ENCODE measurements around the gene FABP3. TPM values are rescaled to one million over a fixed set of nuclear protein-coding genes. Genes with fewer than 3 reads are reported as not detected.

The FABP3 gene
- total RNA-seq, 1 donor from 2014 or later = 16.7 TPM

DNA sequence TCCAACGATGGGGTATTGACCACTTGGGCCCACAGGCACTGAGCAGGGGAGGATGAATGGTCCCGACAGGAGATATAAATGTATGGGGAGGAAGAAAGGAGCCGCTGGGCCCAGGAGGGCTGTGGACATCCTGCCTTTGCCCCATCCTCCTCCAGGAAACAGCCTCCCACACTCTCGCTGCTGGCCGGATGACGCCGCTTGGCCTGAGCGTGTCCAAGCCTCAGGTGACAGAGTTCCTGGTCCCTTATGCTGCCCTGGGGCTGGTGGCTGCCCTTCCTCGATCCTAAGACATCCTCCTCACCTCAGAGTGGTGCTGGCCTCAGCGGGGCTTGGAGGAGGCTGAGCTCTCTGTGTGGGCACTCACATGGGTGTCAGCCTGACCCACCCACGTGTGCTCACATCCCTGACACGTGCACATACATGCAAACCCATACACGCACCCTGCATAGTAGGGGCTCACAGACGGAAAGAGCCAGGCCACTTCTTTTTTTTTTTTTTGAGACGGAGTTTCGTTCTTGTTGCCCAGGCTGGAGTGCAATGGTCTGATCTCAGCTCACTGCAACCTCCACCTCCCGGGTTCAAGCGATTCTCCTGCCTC, 34.3 kb upstream of the FABP3 start:
- no peak overlapping the region for H3K4me3 ChIP-seq
- H3K27me3 ChIP-seq = no peaks in the 10 kb centered on the region
- TF ChIP-seq POLR2A (IDR thresholded peaks at IDR 0.05) (no peak), POLR2AphosphoS5 (IDR thresholded peaks at IDR 0.05; ENCODE audit: insufficient read depth in 1 of 2, low read depth in 1 of 2) (no peak)
- TF ChIP-seq, protein P1, sequence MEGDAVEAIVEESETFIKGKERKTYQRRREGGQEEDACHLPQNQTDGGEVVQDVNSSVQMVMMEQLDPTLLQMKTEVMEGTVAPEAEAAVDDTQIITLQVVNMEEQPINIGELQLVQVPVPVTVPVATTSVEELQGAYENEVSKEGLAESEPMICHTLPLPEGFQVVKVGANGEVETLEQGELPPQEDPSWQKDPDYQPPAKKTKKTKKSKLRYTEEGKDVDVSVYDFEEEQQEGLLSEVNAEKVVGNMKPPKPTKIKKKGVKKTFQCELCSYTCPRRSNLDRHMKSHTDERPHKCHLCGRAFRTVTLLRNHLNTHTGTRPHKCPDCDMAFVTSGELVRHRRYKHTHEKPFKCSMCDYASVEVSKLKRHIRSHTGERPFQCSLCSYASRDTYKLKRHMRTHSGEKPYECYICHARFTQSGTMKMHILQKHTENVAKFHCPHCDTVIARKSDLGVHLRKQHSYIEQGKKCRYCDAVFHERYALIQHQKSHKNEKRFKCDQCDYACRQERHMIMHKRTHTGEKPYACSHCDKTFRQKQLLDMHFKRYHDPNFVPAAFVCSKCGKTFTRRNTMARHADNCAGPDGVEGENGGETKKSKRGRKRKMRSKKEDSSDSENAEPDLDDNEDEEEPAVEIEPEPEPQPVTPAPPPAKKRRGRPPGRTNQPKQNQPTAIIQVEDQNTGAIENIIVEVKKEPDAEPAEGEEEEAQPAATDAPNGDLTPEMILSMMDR (IDR thresholded peaks at IDR 0.05) = no peak
- DNase-seq (ENCODE audit: extremely low spot score in 2 of 2) = no peak
- no peaks in the 10 kb centered on the region for H3K9me3 ChIP-seq
- H3K36me3 ChIP-seq = no peaks in the 10 kb centered on the region
- no peaks in the 10 kb centered on the region for H3K4me1 ChIP-seq
- H3K27ac ChIP-seq = no peak overlapping the region
- intact Hi-C loops (cut with DNase I) = no loop called here

DNA sequence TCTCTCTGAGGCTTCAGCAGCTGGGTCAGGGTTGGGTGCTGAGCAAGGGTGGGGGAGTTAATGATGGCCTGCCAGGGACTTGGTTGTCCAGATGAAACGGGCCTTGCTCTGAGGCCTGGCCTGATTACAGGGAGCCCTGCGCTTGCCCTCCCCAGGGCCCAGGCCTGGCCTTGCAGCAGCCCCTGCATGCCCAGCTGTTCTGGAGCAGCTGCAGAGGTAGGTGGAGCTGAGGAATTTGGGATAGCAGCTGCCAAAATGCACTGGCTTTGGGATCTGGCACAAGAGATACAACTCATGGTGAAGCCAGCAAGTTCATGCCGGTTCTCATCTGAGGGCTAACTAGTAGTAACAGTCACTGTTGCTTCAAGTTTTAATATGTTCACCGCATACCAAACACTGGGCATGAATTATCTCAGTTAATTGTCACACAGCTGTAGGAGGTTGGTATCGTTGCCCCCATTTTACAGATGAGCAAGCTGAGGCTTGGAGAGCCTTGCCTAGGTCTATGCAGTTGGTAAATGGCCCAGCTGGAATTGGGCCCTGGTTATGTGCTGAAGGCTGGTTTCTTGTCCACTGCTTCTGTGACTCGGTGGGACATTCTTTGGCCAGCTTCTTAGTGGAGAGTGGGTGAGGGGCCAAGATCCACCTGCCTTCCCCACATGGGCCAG, 32.8 kb upstream of the FABP3 start:
- Histone ChIP-seq H3K27ac (no peak overlapping the region), H3K4me3 (no peak overlapping the region), H3K4me1 (no peaks in the 10 kb centered on the region), H3K9me3 (no peaks in the 10 kb centered on the region), H3K27me3 (no peaks in the 10 kb centered on the region), H3K36me3 (no peaks in the 10 kb centered on the region)
- intact Hi-C loops (cut with DNase I) = no loop called here
- no peak for TF ChIP-seq POLR2AphosphoS5 (IDR thresholded peaks at IDR 0.05; ENCODE audit: insufficient read depth in 1 of 2, low read depth in 1 of 2)
- no peak for DNase-seq (ENCODE audit: extremely low spot score in 2 of 2)

DNA sequence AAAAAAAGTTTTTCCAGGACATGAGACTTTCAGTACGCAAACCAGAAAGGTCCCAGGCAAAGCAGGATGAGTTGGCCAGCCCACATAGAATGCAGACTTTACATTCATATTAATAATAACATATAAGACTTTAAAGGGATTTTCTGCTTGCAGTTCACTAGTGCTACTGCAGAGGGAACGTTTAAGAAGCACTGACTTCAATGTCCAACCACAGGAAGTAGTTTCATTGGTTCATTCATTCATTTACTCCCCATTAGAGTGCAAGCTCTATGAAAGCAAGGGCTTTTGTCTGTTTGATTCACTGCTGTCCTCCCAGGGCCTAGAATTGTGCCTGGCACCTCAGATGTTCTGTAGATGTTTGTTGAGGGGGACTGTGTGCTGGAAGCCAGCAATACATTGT, 28.4 kb upstream of the FABP3 start:
- intact Hi-C loops (cut with DNase I) = no loop called here
- no peaks in the 10 kb centered on the region for H3K4me1 ChIP-seq
- DNase-seq (ENCODE audit: extremely low spot score in 2 of 2) = no peak
- no peak overlapping the region for H3K27ac ChIP-seq
- no peaks in the 10 kb centered on the region for H3K27me3 ChIP-seq
- no peak for TF ChIP-seq POLR2AphosphoS5 (IDR thresholded peaks at IDR 0.05; ENCODE audit: insufficient read depth in 1 of 2, low read depth in 1 of 2)
- no peaks in the 10 kb centered on the region for H3K9me3 ChIP-seq
- H3K36me3 ChIP-seq = no peaks in the 10 kb centered on the region
- no peak overlapping the region for H3K4me3 ChIP-seq

DNA sequence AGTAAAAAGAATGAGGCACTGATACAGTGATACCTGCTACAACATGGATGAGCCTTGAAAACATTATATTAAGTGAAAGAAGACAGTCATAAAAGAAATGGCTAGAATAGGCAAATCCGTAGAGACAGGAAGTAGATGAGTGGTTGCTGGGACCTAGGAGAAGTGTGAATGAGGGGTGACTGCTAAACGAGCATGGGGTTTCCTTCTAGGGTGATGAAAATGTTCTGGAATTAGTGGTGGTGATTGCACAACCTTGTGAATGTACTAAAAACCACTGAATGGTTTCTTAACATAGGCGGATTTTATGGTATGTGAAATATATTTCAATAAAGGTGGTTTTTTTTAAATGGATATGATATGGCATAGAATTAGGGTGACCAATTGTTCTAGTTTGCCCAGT, 27.5 kb upstream of the FABP3 start:
- Histone ChIP-seq H3K4me3 (no peak overlapping the region), H3K4me1 (no peaks in the 10 kb centered on the region), H3K27me3 (no peaks in the 10 kb centered on the region), H3K27ac (no peak overlapping the region), H3K9me3 (no peaks in the 10 kb centered on the region), H3K36me3 (no peaks in the 10 kb centered on the region)
- TF ChIP-seq POLR2A (IDR thresholded peaks at IDR 0.05) = no peak
- TF ChIP-seq, protein P1 (IDR thresholded peaks at IDR 0.05) = no peak
- no peak for TF ChIP-seq POLR2AphosphoS5 (IDR thresholded peaks at IDR 0.05; ENCODE audit: insufficient read depth in 1 of 2, low read depth in 1 of 2)
- no peak for DNase-seq (ENCODE audit: extremely low spot score in 2 of 2)
- intact Hi-C loops (cut with DNase I) = no loop called here

DNA sequence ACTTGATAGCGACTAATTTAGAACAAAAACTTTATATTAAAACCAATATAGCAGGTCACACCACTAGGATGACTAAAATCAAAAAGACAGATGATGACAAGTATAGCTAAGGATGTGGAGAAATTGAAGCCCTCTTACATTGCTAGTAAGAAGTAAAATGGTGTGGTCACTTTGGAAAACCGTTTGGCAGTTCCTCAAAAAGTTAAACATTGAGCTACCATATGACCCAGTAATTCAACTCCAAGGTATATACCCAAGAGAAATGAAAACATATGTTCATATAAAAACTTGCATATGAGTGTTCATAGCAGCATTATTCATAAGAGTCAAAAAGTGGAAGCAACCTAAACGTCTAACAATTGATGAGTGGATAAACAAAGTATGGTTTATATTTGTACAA, 27.1 kb upstream of the FABP3 start:
- no peaks in the 10 kb centered on the region for H3K36me3 ChIP-seq

DNA sequence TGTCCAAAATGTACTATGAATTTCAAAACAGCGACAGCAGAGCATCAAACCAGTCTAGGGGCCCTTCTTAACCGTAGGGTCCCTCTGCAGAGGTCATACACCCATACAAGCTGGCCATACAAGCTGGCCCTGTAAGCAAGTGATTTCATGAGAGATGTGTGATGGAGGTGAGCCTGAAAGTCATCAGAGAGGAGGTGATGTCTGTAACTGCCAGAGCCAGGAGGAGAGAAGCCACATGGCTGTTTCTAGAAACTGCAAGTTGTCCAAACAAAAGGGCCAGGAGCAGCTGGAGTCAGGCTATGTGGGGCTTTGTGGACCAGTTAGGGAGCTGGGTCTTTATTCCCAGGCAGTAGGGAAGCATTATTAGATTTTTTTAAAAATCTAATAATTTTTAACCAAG, 25.4 kb upstream of the FABP3 start:
- Histone ChIP-seq H3K4me1 (peaks cover 8% of the 10 kb centered on the region), H3K36me3 (no peaks in the 10 kb centered on the region), H3K4me3 (no peak overlapping the region), H3K27ac (no peak overlapping the region), H3K9me3 (no peaks in the 10 kb centered on the region), H3K27me3 (no peaks in the 10 kb centered on the region)
- intact Hi-C loops (cut with DNase I) = no loop called here
- TF ChIP-seq POLR2A (IDR thresholded peaks at IDR 0.05) = no peak
- no peak for TF ChIP-seq POLR2AphosphoS5 (IDR thresholded peaks at IDR 0.05; ENCODE audit: insufficient read depth in 1 of 2, low read depth in 1 of 2)
- TF ChIP-seq, protein P1 (IDR thresholded peaks at IDR 0.05) = no peak
- DNase-seq (ENCODE audit: extremely low spot score in 2 of 2) = no peak

More for the DNA sequence above, 27.1 kb upstream of the FABP3 start:
- no peak for TF ChIP-seq POLR2AphosphoS5 (IDR thresholded peaks at IDR 0.05; ENCODE audit: insufficient read depth in 1 of 2, low read depth in 1 of 2)
- TF ChIP-seq, protein P1 (IDR thresholded peaks at IDR 0.05) = no peak
- no peak for DNase-seq (ENCODE audit: extremely low spot score in 2 of 2)
- peaks cover 1% of the 10 kb centered on the region for H3K4me1 ChIP-seq
- H3K27ac ChIP-seq = no peak overlapping the region
- H3K9me3 ChIP-seq = no peaks in the 10 kb centered on the region
- intact Hi-C loops (cut with DNase I) = no loop called here
- no peak overlapping the region for H3K4me3 ChIP-seq
- H3K27me3 ChIP-seq = no peaks in the 10 kb centered on the region
